Thoracic aorta (tissue), 2 donors: Measurements from ENCODE around the gene LCE7A. TPM values are rescaled to one million over a fixed set of nuclear protein-coding genes. Genes with fewer than 3 reads are reported as not detected.

Experiments used
- ATAC-seq: fragments of 150-250 bp; one replicate; pipeline ENCODE4 v1.8.0; 2017; ENCODE audit warnings: low read depth; ENCODE audit not compliant: insufficient number of reproducible peaks, low FRiP score
- DNase-seq: peaks from one replicate; pipeline ENCODE4 v3.0.0-alpha.2; 2020; ENCODE audit warnings: low spot score
- H3K27ac ChIP-seq, 2 donors: fragments of 200-600 bp; sonication (generic); 1 replicate in 1 of 2; 2 replicates in 1 of 2; pipeline ENCODE4 v1.5.1; 2016; ENCODE audit warnings: mild to moderate bottlenecking in 2 of 2, moderate library complexity in 2 of 2
- H3K27me3 ChIP-seq: fragments of 200-600 bp; sonication (generic); replicated peaks from 2 replicates; pipeline ENCODE4 v1.6.0; 2016; ENCODE audit warnings: mild to moderate bottlenecking; ENCODE audit not compliant: insufficient read depth
- H3K36me3 ChIP-seq: fragments of 200-600 bp; sonication (generic); one replicate; pipeline ENCODE4 v1.5.1; 2016
- H3K4me1 ChIP-seq, 2 donors: fragments of 200-600 bp; sonication (generic); 1 replicate in 1 of 2; 2 replicates in 1 of 2; pipeline versions ENCODE4 v1.5.1 to v1.6.0; 2016; ENCODE audit warnings: low read depth in 2 of 2, mild to moderate bottlenecking in 1 of 2; ENCODE audit not compliant: control insufficient read depth in 1 of 2
- H3K4me3 ChIP-seq: fragments of 200-600 bp; sonication (generic); 2 replicates; pipeline ENCODE4 v1.5.1; 2016; ENCODE audit warnings: mild to moderate bottlenecking
- H3K9me3 ChIP-seq: fragments of 200-600 bp; sonication (generic); 2 replicates; pipeline ENCODE4 v1.5.1; 2016
- CTCF ChIP-seq: fragments of 200-600 bp; sonication (generic); IDR thresholded peaks from one replicate; pipeline ENCODE4 v1.5.1; 2019; ENCODE audit warnings: antibody characterized with exemption
- total RNA-seq, 2 donors: library from RNA; depleted of rRNA; stranded (reverse); fragments of >200 nt; gene quantifications; one replicate each; pipeline versions ENCODE4 v1.1.0 to v1.2.3, GENCODE V29; 2016

LCE7A gene
- total RNA-seq: not detected

GRCh38 chr1:152859696-152860095 is at the start of gene LCE7A:
Gene LCE7A (plus strand): TSS chr1:152859996. CDS start chr1:152860698, 702 bp downstream.
- Histone ChIP-seq H3K4me3 (no peak within 1 kb of the TSS), H3K4me1 (no peaks in the 10 kb centered on the region), H3K27ac (no peak within 1 kb of the TSS), H3K36me3 (no peaks in the 10 kb centered on the region), H3K9me3 (no peaks in the 10 kb centered on the region), H3K27me3 (no peaks in the 10 kb centered on the region)
- no peak for TF ChIP-seq CTCF
- ATAC-seq: no peak
- no peak for DNase-seq

- DNase-seq (no peak), ATAC-seq (no peak)
- no peak for TF ChIP-seq CTCF
- Histone ChIP-seq H3K36me3 (no peaks in the 10 kb centered on the region), H3K4me1 (no peaks in the 10 kb centered on the region), H3K27ac (no peak overlapping the region), H3K4me3 (no peak overlapping the region), H3K27me3 (no peaks in the 10 kb centered on the region), H3K9me3 (no peaks in the 10 kb centered on the region)
These were observed 48.7 kb upstream of the LCE7A start for GRCh38 chr1:152811050-152811449.

GRCh38 chr1:152811671-152812070 is 48.1 kb upstream of the LCE7A start, which contains the start of gene LCE1B:
Gene LCE1B (plus strand): TSS chr1:152811971. CDS start chr1:152812447, 476 bp downstream.
- no peak for TF ChIP-seq CTCF
- Histone ChIP-seq H3K4me3 (no peak within 1 kb of the TSS), H3K4me1 (no peaks in the 10 kb centered on the region), H3K9me3 (no peaks in the 10 kb centered on the region), H3K36me3 (no peaks in the 10 kb centered on the region), H3K27me3 (no peaks in the 10 kb centered on the region), H3K27ac (no peak within 1 kb of the TSS)
- ATAC-seq (no peak), DNase-seq (no peak)

GRCh38 chr1:152817309-152817708 is 42.5 kb upstream of the LCE7A start:
- no peak for TF ChIP-seq CTCF
- Histone ChIP-seq H3K36me3 (no peaks in the 10 kb centered on the region), H3K9me3 (no peaks in the 10 kb centered on the region), H3K27me3 (no peaks in the 10 kb centered on the region), H3K4me3 (no peak overlapping the region), H3K27ac (no peak overlapping the region), H3K4me1 (no peaks in the 10 kb centered on the region)
- DNase-seq (no peak), ATAC-seq (no peak)

GRCh38 chr1:152823294-152823693 is 36.5 kb upstream of the LCE7A start:
- H3K4me3 ChIP-seq: no peak overlapping the region
- no peak overlapping the region for H3K27ac ChIP-seq
- H3K27me3 ChIP-seq: no peaks in the 10 kb centered on the region
- H3K36me3 ChIP-seq: no peaks in the 10 kb centered on the region
- ATAC-seq: no peak
- no peaks in the 10 kb centered on the region for H3K9me3 ChIP-seq
- H3K4me1 ChIP-seq: no peaks in the 10 kb centered on the region
- no peak for TF ChIP-seq CTCF
- DNase-seq: no peak
